Osteoblast (primary cell): Measurements from ENCODE around the gene IL10RB. TPM values are rescaled to one million over a fixed set of nuclear protein-coding genes. Genes with fewer than 3 reads are reported as not detected.

ENCODE experiments used
- DNase-seq: peaks from one replicate; pipeline ENCODE4 v3.0.0; 2011; ENCODE audit warnings: low spot score, mixed read lengths; ENCODE audit not compliant: insufficient read length; ENCODE audit errors: missing footprints
- H2AFZ ChIP-seq: 2 replicates; pipeline ENCODE4 v1.6.0; 2011; ENCODE audit warnings: mild to moderate bottlenecking, low read length
- H3K27ac ChIP-seq: 2 replicates; pipeline ENCODE4 v1.5.1; 2011; ENCODE audit warnings: mild to moderate bottlenecking, low read depth, low read length, moderate library complexity
- H3K27me3 ChIP-seq: 2 replicates; pipeline ENCODE4 v1.6.0; 2012; ENCODE audit warnings: mild to moderate bottlenecking, control low read depth, inconsistent platforms, low read length, moderate library complexity; ENCODE audit not compliant: insufficient read depth
- H3K36me3 ChIP-seq: 2 replicates; pipeline ENCODE4 v1.5.1; 2011; ENCODE audit warnings: mild to moderate bottlenecking, low read length, control low read depth, moderate library complexity; ENCODE audit not compliant: insufficient read depth
- H3K4me1 ChIP-seq: 2 replicates; pipeline ENCODE4 v1.5.1; 2011; ENCODE audit warnings: mild to moderate bottlenecking, low read length, control low read depth, moderate library complexity; ENCODE audit not compliant: insufficient read depth
- H3K4me2 ChIP-seq: 2 replicates; pipeline ENCODE4 v1.6.0; 2011; ENCODE audit warnings: mild to moderate bottlenecking, low read length; ENCODE audit not compliant: insufficient read depth
- H3K4me3 ChIP-seq: fragments of 200-600 bp; sonication (generic); 3 replicates; pipeline ENCODE4 v1.5.1; 2012; ENCODE audit warnings: mild to moderate bottlenecking, low read length, inconsistent platforms; ENCODE audit not compliant: insufficient read depth
- H3K79me2 ChIP-seq: 2 replicates; pipeline ENCODE4 v1.6.0; 2012; ENCODE audit warnings: mild to moderate bottlenecking, low read length, control low read depth, inconsistent platforms; ENCODE audit not compliant: insufficient read depth
- H3K9me3 ChIP-seq: 2 replicates; pipeline ENCODE4 v1.5.1; 2011; ENCODE audit warnings: low read depth, low read length, control low read depth
- H4K20me1 ChIP-seq: 2 replicates; pipeline ENCODE4 v1.6.0; 2012; ENCODE audit warnings: mild to moderate bottlenecking, low read length, control low read depth; ENCODE audit not compliant: insufficient read depth
- total RNA-seq: library from RNA; depleted of rRNA; stranded (reverse); fragments of >200 nt; gene quantifications from 2 replicates; pipeline ENCODE4 v1.2.3, GENCODE V29; 2012
- TF ChIP-seq, protein P1 (sequence below): IDR thresholded peaks from 2 replicates; pipeline ENCODE4 v1.5.1; 2011; ENCODE audit warnings: mild to moderate bottlenecking, low read depth, low read length, moderate library complexity; ENCODE audit errors: extremely low read depth

The IL10RB gene
- total RNA-seq, 1 donor, result 44.9 TPM

DNA sequence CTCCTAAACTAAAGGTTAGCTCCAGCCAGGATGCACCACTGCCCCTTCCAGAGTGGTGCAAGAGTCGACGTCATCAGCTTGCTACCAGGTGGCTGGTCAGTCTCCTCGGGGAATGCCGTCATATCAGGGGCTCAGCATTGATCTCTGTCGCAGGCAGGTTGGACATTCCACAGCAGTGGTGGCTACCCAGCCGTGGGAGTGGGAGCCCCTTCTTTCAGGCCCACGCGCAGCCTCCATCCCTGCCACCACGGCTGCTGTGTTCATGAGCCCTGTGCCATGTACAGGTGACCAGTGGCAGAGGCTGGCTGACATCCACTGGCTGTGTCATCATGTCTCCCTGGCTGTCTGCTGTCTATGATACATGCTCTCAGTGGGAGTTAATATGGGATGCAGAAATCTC lies 25.5 kb downstream of the IL10RB start:
- no peaks in the 10 kb centered on the region for H4K20me1 ChIP-seq
- H3K4me1 ChIP-seq, result peaks cover 17% of the 10 kb centered on the region
- H3K4me2 ChIP-seq, result no peak overlapping the region
- H3K27me3 ChIP-seq, result no peaks in the 10 kb centered on the region
- H3K79me2 ChIP-seq, result no peaks in the 10 kb centered on the region
- H3K4me3 ChIP-seq, result no peak overlapping the region
- peaks cover 15% of the 10 kb centered on the region for H3K36me3 ChIP-seq
- H2AFZ ChIP-seq, result no peak overlapping the region
- TF ChIP-seq, protein P1, sequence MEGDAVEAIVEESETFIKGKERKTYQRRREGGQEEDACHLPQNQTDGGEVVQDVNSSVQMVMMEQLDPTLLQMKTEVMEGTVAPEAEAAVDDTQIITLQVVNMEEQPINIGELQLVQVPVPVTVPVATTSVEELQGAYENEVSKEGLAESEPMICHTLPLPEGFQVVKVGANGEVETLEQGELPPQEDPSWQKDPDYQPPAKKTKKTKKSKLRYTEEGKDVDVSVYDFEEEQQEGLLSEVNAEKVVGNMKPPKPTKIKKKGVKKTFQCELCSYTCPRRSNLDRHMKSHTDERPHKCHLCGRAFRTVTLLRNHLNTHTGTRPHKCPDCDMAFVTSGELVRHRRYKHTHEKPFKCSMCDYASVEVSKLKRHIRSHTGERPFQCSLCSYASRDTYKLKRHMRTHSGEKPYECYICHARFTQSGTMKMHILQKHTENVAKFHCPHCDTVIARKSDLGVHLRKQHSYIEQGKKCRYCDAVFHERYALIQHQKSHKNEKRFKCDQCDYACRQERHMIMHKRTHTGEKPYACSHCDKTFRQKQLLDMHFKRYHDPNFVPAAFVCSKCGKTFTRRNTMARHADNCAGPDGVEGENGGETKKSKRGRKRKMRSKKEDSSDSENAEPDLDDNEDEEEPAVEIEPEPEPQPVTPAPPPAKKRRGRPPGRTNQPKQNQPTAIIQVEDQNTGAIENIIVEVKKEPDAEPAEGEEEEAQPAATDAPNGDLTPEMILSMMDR, result no peak
- no peak overlapping the region for H3K27ac ChIP-seq
- no peak for DNase-seq
- H3K9me3 ChIP-seq, result no peaks in the 10 kb centered on the region

DNA sequence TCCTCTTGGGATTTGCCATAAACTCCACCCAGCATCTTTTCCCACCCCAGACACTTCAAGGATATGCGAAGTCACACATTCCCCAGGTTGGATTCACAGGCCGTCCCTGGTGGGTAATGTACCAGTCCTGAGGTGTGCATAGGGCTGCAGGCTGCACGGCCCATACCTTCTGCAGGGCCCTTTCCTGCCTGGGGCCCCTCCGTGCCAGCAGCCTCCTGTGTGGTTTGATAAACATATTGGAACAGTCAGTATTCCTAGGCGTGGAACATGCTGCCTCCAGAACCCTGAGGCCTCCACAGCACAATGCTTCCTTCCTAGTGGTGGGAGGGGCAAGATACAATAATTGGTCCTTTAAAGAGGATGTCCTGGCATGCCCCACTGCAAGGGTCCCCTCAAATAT lies 26.6 kb downstream of the IL10RB start:
- no peak overlapping the region for H2AFZ ChIP-seq
- peaks cover 11% of the 10 kb centered on the region for H3K4me1 ChIP-seq
- H3K79me2 ChIP-seq, result no peaks in the 10 kb centered on the region
- peaks cover 19% of the 10 kb centered on the region for H3K36me3 ChIP-seq
- H3K9me3 ChIP-seq, result no peaks in the 10 kb centered on the region
- H4K20me1 ChIP-seq, result no peaks in the 10 kb centered on the region
- no peak overlapping the region for H3K27ac ChIP-seq
- H3K27me3 ChIP-seq, result no peaks in the 10 kb centered on the region
- DNase-seq, result no peak
- no peak overlapping the region for H3K4me2 ChIP-seq
- TF ChIP-seq, protein P1, result no peak
- no peak overlapping the region for H3K4me3 ChIP-seq

DNA sequence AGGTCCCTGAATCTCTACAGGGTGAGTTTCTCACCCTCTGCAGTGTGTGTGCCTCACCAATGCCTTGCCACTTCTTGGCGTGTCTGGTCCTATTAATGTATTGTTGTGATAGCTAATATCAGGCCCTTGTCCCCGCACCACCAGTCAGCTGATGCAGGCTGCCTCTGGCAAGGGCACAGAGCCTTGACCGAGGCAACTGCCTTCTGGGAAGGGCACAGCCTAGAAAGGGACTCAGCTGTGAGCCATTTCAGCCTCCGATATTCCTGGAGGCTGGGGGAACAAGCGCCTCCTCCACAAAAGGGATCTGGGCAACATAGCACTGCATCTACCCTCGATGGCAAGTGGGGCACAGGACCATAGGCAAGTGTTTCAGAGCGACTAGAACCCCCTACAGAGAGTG lies 27.0 kb downstream of the IL10RB start:
- Histone ChIP-seq H3K4me3 (no peak overlapping the region), H3K9me3 (no peaks in the 10 kb centered on the region), H3K4me2 (no peak overlapping the region), H2AFZ (no peak overlapping the region), H3K27me3 (no peaks in the 10 kb centered on the region), H3K4me1 (peaks cover 11% of the 10 kb centered on the region), H3K27ac (no peak overlapping the region), H4K20me1 (no peaks in the 10 kb centered on the region), H3K79me2 (no peaks in the 10 kb centered on the region), H3K36me3 (peaks cover 19% of the 10 kb centered on the region)
- DNase-seq, result no peak
- TF ChIP-seq, protein P1, result no peak

DNA sequence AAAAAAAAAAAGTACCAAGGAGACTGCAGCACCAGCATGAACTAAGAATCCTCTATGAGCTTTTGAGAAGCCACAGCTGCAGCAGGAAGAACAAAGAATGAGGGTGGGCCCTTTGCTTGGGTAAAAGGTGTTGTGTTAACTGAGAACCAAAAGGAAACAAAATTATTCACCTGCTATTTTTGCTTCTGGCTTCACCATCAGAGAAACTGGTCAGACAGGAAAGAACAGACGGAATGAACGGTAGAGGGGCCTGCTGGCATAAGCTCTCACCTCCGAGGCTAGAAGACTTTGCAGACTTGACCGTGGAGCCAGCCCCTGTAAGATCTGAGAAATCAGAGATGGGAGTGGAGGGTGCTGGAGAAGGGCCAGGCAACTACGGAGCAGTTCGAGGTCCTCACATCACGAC lies 27.6 kb downstream of the IL10RB start:
- Histone ChIP-seq H3K27ac (no peak overlapping the region), H3K4me1 (peaks cover 9% of the 10 kb centered on the region), H3K36me3 (peaks cover 19% of the 10 kb centered on the region), H3K4me2 (no peak overlapping the region), H3K9me3 (no peaks in the 10 kb centered on the region), H2AFZ (no peak overlapping the region), H3K4me3 (no peak overlapping the region), H3K27me3 (no peaks in the 10 kb centered on the region), H3K79me2 (no peaks in the 10 kb centered on the region), H4K20me1 (no peaks in the 10 kb centered on the region)
- TF ChIP-seq, protein P1, result no peak
- DNase-seq, result no peak
